HEK293T (cell line): Measurements from ENCODE around the gene TTLL1.

ENCODE experiments used
- BHLHE40 ChIP-seq: fragments of 450-650 bp; IDR thresholded peaks from 2 replicates; pipeline ENCODE4 v1.6.1; 2016; ENCODE audit warnings: mild to moderate bottlenecking, moderate library complexity, borderline replicate concordance
- ELF4 ChIP-seq: fragments of 450-650 bp; IDR thresholded peaks from 2 replicates; pipeline ENCODE4 v1.6.1; 2017; ENCODE audit warnings: antibody characterized with exemption
- FOXA1 ChIP-seq: fragments of 450-650 bp; IDR thresholded peaks from 2 replicates; pipeline ENCODE4 v1.6.1; 2016; ENCODE audit warnings: mild to moderate bottlenecking
- FOXM1 ChIP-seq: fragments of 450-650 bp; IDR thresholded peaks from 2 replicates; pipeline ENCODE4 v1.6.1; 2017; ENCODE audit warnings: mild to moderate bottlenecking, borderline replicate concordance
- HDGF ChIP-seq: fragments of 450-650 bp; IDR thresholded peaks from 2 replicates; pipeline ENCODE4 v1.6.1; 2017; ENCODE audit warnings: antibody characterized with exemption, borderline replicate concordance
- L3MBTL2 ChIP-seq: fragments of 450-650 bp; conservative IDR thresholded peaks from 2 replicates; pipeline ENCODE4 v1.6.1; 2016; ENCODE audit warnings: mild to moderate bottlenecking
- LEF1 ChIP-seq: fragments of 450-650 bp; IDR thresholded peaks from 2 replicates; pipeline ENCODE4 v1.6.1; 2017; ENCODE audit warnings: mild to moderate bottlenecking, borderline replicate concordance
- NFRKB ChIP-seq: fragments of 450-650 bp; IDR thresholded peaks from 2 replicates; pipeline ENCODE4 v1.6.1; 2016; ENCODE audit warnings: mild to moderate bottlenecking, moderate library complexity
- SP1 ChIP-seq: fragments of 450-650 bp; IDR thresholded peaks from 2 replicates; pipeline ENCODE4 v1.6.1; 2017
- SUZ12 ChIP-seq: fragments of 450-650 bp; IDR thresholded peaks from 2 replicates; pipeline ENCODE4 v1.6.1; 2016; ENCODE audit warnings: mild to moderate bottlenecking
- TARDBP ChIP-seq: fragments of 450-650 bp; IDR thresholded peaks from 2 replicates; pipeline ENCODE4 v1.6.1; 2016
- ZNF384 ChIP-seq: fragments of 450-650 bp; IDR thresholded peaks from 2 replicates; pipeline ENCODE4 v1.6.1; 2016
- TF ChIP-seq, protein P1 (sequence below): fragments of 450-650 bp; IDR thresholded peaks from 2 replicates; pipeline ENCODE4 v1.6.1; 2016

DNA sequence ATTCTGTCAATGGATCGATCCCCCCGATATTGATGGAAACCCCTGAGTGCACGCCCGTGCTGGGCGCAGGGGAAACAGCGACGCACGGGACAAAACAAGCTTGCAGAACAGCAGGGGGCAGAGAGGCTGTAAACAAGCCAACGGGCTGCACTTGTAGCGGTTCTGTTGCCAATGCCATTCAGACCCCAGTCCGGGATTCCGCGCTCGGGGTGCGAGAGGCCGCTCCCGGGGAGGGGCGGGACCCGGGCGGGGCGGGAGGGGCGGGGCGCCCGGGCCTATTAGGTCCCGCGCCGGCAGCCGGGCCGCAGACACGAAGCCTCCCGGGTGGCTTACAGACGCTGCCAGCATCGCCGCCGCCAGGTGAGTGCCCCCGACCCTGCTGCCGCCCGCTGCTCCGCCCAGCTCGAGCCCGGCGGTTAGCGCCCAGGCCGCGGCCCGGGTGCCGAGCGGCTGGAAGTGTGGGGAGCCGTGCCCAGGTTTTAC lies 21.3 kb upstream of the TTLL1 start, which contains the start of gene BIK:
- TF ChIP-seq SP1 (no peak), ELF4 (no peak), BHLHE40 (no peak), HDGF (no peak), FOXA1 (no peak), SUZ12 (no peak), ZNF384 (no peak), LEF1 (no peak), L3MBTL2 (no peak), FOXM1 (no peak), TARDBP (no peak), NFRKB (no peak)
- TF ChIP-seq, protein P1, sequence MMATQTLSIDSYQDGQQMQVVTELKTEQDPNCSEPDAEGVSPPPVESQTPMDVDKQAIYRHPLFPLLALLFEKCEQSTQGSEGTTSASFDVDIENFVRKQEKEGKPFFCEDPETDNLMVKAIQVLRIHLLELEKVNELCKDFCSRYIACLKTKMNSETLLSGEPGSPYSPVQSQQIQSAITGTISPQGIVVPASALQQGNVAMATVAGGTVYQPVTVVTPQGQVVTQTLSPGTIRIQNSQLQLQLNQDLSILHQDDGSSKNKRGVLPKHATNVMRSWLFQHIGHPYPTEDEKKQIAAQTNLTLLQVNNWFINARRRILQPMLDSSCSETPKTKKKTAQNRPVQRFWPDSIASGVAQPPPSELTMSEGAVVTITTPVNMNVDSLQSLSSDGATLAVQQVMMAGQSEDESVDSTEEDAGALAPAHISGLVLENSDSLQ, result no peak
